C4-2B (cell line): ENCODE measurements around the gene PLXDC1.
"Not testable (repeated sequence)": the region's sequence is repeated elsewhere in the genome, so short reads cannot be mapped to it uniquely, and the experiment has no call there.

Experiments
- ZFX ChIP-seq: fragments of 450-650 bp; IDR thresholded peaks from 2 replicates; pipeline ENCODE4 v1.6.1; 2017
- TF ChIP-seq, protein P1 (sequence below): fragments of 450-650 bp; conservative IDR thresholded peaks from 2 replicates; pipeline ENCODE4 v1.5.1; 2017; ENCODE audit warnings: mild to moderate bottlenecking

DNA sequence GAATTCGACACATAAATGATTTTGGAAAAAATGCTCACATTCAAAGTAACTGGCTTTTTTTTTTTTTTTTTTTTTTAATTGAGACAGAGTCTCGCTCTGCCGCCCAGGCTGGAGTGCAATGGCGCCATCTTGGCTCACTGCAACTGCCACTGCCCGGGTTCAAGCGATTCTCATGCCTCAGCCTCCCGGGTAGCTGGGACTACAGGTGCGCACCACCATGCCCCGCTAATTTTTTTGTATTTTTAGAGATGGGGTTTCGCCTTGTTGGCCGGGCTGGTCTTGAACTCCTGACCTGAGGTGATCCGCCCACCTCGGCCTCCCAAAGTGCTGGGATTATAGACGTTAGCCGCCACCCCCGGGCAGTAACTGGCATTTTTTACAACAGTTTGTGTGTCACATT, 115.9 kb downstream of the PLXDC1 start:
- TF ChIP-seq, protein P1, sequence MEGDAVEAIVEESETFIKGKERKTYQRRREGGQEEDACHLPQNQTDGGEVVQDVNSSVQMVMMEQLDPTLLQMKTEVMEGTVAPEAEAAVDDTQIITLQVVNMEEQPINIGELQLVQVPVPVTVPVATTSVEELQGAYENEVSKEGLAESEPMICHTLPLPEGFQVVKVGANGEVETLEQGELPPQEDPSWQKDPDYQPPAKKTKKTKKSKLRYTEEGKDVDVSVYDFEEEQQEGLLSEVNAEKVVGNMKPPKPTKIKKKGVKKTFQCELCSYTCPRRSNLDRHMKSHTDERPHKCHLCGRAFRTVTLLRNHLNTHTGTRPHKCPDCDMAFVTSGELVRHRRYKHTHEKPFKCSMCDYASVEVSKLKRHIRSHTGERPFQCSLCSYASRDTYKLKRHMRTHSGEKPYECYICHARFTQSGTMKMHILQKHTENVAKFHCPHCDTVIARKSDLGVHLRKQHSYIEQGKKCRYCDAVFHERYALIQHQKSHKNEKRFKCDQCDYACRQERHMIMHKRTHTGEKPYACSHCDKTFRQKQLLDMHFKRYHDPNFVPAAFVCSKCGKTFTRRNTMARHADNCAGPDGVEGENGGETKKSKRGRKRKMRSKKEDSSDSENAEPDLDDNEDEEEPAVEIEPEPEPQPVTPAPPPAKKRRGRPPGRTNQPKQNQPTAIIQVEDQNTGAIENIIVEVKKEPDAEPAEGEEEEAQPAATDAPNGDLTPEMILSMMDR: not testable (repeated sequence)
- not testable (repeated sequence) for TF ChIP-seq ZFX
